ELF-1 (cell line): ENCODE results near the gene KCNH8.

Experiments
- DNase-seq: peaks from one replicate; pipeline ENCODE4 v3.0.0-alpha.2; 2016; ENCODE audit warnings: low read depth, low spot score

The KCNH8 gene

GRCh38 chr3:19250959-19251610 lies 102.8 kb downstream of the KCNH8 start:
- no peak for DNase-seq

GRCh38 chr3:19254189-19254588 lies 105.9 kb downstream of the KCNH8 start:
- DNase-seq, result no peak

GRCh38 chr3:19254784-19255338 lies 106.6 kb downstream of the KCNH8 start:
- DNase-seq, result no peak

- DNase-seq, result no peak
Measured at GRCh38 chr3:19256313-19256712, 108.0 kb downstream of the KCNH8 start.

DNA sequence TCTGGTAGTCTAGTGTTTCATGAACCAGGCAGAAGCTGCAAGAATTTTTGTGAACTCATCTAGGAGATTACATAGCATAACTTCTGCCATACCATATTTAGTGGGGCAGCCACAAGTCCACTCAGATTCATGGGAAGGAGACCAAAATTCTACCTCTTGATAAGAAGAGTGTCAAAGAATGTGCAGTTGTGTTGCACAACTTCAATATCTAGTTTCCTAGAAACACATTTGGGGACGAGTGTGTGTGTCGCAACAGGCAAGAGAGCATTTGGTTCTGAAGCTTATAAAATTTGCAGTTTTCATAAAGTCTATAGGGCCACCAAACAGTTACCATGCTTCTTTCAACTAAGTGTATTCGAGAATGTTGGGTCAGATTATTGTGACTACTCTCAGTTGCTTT lies 115.3 kb downstream of the KCNH8 start:
- no peak for DNase-seq

DNA sequence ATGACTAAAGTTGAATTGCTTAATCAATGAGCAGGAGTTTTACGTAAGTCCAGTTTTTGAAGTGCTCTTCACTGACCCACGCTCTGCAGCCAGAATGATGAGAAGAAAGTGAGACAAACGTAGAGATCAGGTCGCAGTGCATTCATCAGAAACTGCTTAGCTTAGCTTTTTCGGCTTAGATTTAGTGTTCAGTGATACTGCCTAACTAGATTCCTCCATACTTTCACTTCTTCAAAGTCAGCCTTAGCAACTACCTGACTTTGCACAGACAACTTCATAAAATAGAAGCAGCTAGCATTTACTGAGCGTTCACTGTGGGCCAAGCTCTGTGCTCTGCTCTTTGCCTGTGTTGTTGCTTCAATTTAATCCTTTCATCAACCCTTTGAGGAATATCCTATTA lies 116.1 kb downstream of the KCNH8 start:
- no peak for DNase-seq

- peak; percentile 47 for DNase-seq
Measured at GRCh38 chr3:19267040-19267439, 118.7 kb downstream of the KCNH8 start.

DNA sequence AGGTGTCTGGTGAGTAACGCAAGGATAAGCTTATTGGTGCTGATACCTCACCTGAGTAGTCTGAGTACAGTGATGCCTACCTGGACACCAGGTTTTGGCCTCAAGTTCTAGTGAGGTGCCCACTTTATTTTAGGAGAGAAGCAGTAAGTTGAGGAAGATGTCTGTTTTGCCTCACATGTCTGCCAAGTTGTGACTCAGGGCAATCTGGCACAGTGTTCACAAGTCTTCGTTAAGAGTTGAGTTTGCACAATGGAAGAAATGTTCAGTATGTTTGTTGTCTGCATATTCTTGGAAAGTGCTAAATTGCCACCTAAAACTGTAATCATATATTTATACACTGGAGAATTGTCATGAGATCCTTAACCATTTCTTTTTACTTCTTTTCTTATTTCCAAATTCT lies 122.2 kb downstream of the KCNH8 start:
- DNase-seq, result no peak

GRCh38 chr3:19272296-19272695 lies 124.0 kb downstream of the KCNH8 start:
- DNase-seq, result no peak

DNA sequence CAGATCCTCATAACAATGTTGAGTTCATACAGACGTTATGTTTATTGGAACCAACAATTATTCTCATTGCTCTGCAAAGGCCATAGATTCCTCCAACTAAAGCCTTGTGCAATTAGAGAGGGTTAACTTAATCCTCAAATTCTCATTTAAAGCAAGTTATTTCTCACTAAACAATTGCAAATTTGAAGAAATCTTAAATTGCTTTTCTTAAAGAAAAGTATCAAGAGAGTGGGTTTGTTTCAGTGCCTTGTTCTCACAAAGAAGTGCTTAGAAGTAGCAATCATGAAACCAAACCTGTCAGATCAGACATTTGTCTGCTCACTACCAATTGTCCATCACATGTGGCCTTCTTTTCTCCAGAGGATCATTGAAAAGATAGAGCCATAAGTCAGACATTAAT lies 124.8 kb downstream of the KCNH8 start:
- no peak for DNase-seq

DNA sequence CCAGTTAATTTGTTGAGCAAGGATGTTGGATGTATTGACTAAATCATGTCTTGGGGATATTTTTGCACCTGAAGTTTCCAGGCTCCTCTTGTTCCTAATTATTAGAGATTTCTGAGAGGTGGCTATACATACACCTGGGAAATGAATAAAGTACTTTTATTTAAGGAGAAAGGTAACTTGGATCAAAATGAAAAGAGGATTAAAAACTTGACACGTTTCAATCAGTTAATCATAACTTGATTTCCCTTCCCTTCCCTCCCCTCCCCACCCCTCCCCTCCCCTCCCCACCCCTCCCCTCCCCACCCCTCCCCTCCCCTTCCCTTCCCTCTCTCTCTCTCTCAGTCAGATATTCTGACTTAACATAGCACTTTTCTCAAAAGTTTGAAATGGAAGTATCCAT lies 126.3 kb downstream of the KCNH8 start:
- no peak for DNase-seq

DNA sequence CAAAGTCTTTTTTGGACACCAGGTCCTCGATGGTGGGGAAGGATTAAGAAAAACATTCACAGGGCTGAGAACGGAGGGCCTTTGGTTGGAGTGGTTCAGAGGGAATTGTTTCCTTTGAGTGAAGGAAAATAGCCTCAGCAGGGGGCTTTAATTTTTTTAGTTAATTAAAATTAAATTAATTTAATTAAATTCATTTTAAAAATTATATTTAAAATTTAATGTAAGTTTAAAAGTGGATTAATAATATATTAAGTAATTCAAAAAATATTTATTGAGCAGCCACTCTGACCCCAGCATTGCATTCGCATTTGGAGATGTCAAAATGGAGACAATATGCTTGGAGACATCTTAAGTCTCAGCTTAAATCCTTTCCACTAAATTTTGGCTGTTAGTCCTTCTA lies 136.7 kb downstream of the KCNH8 start:
- no peak for DNase-seq

GRCh38 chr3:19293295-19293694 lies 145.0 kb downstream of the KCNH8 start:
- DNase-seq, result no peak

DNA sequence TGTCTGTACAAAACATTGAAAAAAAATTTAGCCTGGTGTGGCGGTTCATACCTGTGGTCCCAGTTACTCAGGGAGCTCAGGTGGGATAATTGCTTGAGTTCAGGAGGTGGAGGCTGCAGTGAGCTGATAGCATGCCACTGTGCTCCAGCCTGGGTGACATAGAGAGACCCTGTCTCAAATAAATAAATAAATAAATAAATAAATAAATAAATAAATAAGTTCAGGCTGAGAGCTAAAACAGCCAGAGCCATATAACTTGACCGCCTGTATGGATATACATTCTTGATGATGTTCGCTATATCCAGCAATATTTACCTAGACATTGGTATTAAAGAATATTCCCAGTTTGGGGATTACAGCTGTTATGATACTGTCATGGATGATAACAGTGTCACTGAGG lies 146.9 kb downstream of the KCNH8 start:
- no peak for DNase-seq

GRCh38 chr3:19331931-19332330 lies 183.6 kb downstream of the KCNH8 start:
- no peak for DNase-seq

DNA sequence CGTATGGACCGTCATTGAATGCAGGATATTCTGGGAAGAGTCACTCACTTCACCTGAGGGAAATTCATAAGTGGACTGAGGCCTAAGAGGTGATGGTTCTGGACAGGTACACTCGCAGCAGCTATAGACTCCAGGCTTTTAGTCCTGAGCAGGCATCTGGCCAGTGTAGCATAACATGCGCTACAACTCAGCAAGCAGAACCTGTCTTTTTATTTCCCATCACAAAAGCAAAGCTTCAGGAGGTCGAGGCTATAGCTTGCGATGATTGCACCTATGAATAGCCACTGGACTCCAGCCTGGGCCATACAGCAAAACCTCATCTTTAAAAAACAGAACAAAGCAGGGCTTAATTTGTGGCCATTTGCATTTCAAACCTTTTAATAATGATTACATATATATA lies 185.8 kb downstream of the KCNH8 start:
- no peak for DNase-seq

DNA sequence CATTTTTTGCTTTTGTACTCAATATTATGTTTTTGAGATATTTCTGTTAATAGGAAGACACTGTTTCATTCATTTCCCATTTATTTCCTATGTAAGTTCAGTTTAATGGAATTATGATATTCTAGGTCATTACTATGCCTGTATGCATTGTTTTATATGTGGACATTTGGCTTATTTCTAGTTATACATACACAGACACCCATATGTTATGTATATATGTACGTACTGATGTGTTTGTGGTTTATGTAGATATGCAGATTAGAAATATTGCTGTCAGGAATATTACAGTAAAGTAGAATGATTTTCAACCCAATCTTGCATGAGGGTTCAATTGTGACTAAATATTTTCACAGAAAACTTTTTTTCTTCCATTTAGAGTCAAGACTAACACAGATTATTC lies 190.5 kb downstream of the KCNH8 start:
- no peak for DNase-seq

- DNase-seq, result no peak
Measured at GRCh38 chr3:19342389-19342788, 194.1 kb downstream of the KCNH8 start.

DNA sequence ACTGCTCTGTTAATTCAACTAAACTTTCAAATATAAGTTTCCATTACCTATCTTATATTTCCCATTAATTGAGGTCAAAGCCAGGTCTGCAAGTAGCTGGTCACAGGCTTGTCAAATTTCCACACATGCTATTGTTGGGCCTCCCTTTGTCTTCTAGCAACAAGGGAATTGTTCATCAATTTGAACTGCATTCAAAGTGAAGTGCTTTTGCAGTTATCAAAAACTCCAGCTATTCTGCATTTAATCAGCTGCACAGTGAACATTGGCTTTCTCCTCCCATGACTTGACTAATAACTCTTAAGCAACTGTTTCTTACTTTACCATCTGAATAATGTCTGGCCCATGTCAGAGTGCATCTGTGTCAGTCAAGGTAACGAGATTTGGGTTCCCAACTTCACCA lies 198.4 kb downstream of the KCNH8 start:
- no peak for DNase-seq

GRCh38 chr3:19347671-19348070 lies 199.4 kb downstream of the KCNH8 start:
- no peak for DNase-seq

DNA sequence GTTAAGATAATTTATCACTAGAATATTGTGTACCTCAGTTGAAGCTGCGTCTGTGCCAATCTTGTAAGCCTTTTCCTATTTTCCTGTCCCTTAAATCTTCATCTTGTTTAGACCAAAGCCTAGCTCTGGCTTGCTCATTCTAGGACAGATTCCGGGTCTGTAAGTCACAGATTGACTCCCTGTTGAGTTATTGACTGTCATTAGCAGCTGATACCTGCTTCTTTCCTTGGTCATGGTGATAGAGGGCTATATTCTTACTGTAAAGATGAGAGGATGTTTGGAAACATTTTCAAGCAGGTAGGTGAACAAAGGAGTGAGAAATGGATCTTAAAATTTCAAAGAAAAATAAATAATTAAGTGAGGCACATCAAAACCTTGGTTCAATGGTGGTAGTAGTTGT lies 200.2 kb downstream of the KCNH8 start:
- no peak for DNase-seq

DNA sequence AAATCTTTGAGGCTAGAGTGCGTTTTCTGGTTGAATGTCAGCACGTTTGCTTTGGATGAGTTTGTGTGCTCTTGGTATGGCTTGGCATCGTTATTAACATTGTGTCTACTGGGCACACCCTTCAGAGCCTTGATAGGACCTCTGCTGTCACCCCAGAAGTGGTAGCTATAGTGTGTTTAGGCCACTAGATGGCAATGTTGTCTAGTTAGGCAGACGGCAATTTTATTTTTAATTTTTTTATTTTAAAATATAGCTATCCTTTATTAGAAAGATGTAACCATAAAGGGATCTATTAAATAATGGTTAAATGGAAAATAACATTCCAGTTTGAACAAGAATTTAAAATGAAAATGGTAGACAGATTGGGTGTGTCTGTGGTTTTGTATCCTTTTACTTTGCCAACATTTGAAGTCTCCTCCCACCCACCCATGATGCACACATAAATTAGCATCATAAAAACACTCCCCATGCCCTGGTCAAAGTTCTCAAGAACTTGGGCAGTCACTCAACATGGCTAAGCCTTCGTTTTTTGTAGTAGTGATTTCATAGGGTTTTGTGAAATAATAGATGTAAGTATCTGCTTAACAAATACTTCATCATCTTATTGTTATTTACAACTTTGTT lies 200.7 kb downstream of the KCNH8 start:
- DNase-seq, result no peak

- no peak for DNase-seq
Measured at GRCh38 chr3:19357947-19358346, 209.6 kb downstream of the KCNH8 start.

GRCh38 chr3:19363071-19363470 lies 214.8 kb downstream of the KCNH8 start:
- no peak for DNase-seq
